Measurements from ENCODE around the gene CCDC170.

The CCDC170 gene

DNA sequence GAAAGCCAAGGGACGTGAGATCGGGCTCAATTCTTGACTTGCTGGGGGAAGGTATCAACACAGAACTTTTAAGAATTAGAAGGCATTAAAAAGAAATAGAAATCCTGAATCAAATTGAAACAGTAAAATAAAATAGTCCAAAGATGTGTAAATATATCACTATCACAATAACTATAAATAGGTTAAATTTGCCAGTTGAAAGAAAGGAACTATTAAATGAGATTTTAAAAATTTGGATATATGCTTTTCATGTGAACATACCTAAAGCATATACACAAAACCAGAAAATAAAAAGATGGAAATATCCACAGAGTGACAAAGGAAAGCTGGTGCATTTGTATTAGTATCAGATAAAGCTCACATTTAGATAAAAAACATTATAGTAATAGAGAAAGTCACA is 161.3 kb downstream of the CCDC170 start:
- DNase-seq (ENCODE audit: low spot score), result no peak

GRCh38 chr6:151656392-151656791 is 162.6 kb downstream of the CCDC170 start:
- DNase-seq (ENCODE audit: low spot score), result no peak

GRCh38 chr6:151658091-151658490 is 164.3 kb downstream of the CCDC170 start:
- DNase-seq (ENCODE audit: low spot score), result no peak

- DNase-seq (ENCODE audit: low spot score), result no peak
Measured at GRCh38 chr6:151659212-151659611, 165.4 kb downstream of the CCDC170 start.

DNA sequence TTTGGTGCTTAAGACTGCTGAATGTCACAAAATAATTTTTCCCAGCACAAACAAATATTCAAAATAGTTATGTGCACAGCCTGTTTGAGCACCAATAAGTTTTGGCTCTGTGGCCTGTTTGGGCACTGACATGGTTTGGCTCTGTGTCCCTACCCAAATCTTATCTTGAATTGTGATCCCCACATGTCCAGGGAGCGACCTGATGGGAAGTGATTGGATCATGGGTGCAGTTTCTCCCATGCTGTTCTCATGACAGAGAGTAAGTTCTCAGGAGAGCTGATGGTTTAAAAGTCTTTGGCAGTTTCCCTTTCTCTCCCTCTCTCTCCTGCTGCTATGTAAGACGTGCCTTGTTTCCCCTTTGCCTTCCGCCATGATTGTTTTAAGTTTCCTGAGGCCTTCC is 167.7 kb downstream of the CCDC170 start:
- DNase-seq (ENCODE audit: low spot score), result no peak

- DNase-seq (ENCODE audit: low spot score), result no peak
Measured at GRCh38 chr6:151661928-151662327, 168.1 kb downstream of the CCDC170 start.

DNA sequence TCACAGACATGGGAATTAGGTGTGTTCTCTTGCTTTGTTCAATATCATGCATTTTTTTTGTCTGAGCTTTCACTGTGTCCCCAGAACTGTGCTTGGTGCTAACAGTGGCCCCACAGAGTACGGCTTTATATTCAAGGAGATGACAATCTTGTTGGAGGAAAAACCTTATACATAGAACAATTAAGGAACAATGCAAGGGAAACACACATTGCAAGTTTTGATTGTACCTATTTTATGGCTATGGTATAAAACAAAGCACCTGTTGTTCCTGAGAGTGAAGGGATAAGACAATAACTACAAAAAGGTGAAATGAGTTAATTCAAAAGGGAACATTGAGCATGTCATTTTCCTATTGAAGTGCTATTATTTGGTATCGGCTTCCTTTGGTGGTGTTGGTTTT is 169.7 kb downstream of the CCDC170 start:
- DNase-seq (ENCODE audit: low spot score), result no peak

DNA sequence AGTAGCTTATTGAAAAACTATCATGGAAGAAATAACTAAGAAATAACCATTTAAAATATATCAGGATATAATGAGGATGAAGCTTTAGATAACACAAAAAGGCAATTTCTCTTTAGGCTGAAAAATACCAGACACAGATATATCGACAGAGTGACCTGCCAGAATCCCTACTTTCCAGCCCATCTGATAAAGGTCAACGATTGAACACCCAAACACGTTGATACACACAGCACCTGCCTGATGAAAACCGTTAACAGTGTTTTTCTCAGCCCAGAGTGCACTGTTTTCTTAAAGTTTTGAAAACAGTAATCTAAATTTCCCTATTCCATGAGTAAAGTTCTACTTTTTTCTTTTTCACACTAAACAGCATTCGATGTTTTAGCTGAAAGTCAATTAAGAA is 170.6 kb downstream of the CCDC170 start:
- no peak for DNase-seq (ENCODE audit: low spot score)

DNA sequence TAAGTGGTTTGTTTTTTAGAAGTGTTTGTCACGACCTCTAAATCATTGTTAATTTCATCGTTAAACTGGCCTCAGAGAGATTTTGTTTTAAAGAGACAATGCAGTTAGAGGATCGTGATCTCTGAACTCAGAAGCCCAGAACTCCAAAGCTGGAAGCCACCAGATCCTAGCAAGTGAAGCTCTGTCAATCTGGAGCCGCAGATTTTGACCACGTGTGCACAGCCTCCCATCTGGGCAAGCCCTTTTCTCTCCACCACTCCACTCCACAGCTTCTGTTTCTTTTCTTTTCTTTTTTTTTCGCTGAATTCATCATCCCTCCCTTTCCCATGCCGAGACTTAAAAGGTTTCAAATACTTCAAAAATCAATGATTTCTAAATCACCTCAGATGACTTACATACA is 171.5 kb downstream of the CCDC170 start:
- no peak for DNase-seq (ENCODE audit: low spot score)

DNA sequence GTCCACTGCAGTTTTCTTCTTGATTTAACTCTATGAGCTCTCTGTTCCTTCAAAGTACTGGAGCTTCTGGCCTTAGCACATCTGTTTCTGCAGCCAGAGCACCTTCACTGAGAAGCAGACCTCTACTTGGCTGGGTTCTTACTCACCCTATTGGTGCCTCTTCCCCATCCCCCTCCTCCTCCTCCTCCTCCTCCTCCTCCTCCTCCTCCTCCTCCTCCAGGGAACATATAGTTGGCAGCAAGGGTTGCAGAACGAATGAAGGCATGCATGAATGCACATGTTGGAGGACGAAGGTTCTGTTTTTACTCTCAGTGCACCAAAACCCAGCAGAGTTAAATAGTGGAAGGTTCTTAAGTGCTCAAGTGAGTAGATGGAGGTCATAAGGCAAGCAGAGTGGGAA is 172.7 kb downstream of the CCDC170 start:
- no peak for DNase-seq (ENCODE audit: low spot score)

GRCh38 chr6:151669208-151669560 is 175.4 kb downstream of the CCDC170 start:
- no peak for DNase-seq (ENCODE audit: low spot score)

DNA sequence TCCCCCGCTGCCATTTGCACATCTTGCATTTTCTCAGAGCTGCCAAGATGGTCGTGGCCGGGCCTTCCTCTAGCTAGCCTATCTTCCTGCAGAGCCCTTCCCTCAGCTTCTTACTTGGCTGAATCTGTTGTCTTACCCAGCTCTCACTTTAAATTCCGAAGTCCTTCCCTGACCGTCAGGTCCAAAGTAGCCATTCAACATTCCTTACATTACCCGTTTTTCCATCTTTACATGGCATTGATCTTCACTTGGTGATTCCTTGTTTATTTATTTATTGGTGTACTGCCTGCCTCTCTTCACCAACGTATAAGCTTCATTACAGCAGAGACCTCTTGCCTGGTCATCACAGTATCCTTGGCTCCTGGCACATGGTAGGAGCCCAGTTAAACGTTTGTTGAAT is 176.3 kb downstream of the CCDC170 start:
- no peak for DNase-seq (ENCODE audit: low spot score)
